Naive thymus-derived CD4-positive, alpha-beta T cell (primary cell): Measurements from ENCODE around the gene NEURL4. TPM values are rescaled to one million over a fixed set of nuclear protein-coding genes. Genes with fewer than 3 reads are reported as not detected.

Source experiments
- ATAC-seq: fragments of 150-1000 bp; cut with Tn5 transposase; 2 replicates; pipeline ENCODE4 v1.10.0; 2021; ENCODE audit warnings: mild to moderate bottlenecking, moderate library complexity
- CTCF ChIA-PET: fragments of 350-600 bp; sonication (Branson Sonifier 250); formaldehyde crosslinking; loops from one replicate; lab custom pipeline; 2021; ENCODE audit warnings: antibody characterized with exemption; lab: Charles Lee
- POLR2A ChIA-PET: fragments of 350-600 bp; sonication (Branson Sonifier 250); formaldehyde crosslinking; loops from one replicate; lab custom pipeline; 2021; ENCODE audit warnings: antibody characterized with exemption, inconsistent platforms; lab: Charles Lee
- DNase-seq, 9 donors: peaks; one replicate each; pipeline versions ENCODE4 v3.0.0 to v3.0.0-alpha.2; 2020 to 2022; ENCODE audit warnings: mixed read lengths in 1 of 9
- H3K27ac ChIP-seq: one replicate; pipeline ENCODE4 v1.7.0; 2013; ENCODE audit warnings: mild to moderate bottlenecking, low read depth, low read length, moderate library complexity
- H3K27me3 ChIP-seq, 2 donors: one replicate each; pipeline ENCODE4 v1.7.0; 2013; ENCODE audit warnings: low read length in 2 of 2, mild to moderate bottlenecking in 2 of 2, moderate library complexity in 2 of 2; ENCODE audit not compliant: control insufficient read depth in 2 of 2, insufficient read depth in 2 of 2
- H3K36me3 ChIP-seq, 3 experiments: 1 replicate in 2 of 3; 2 replicates in 1 of 3; pipeline ENCODE4 v1.7.0; 2013; ENCODE audit warnings: low read length in 3 of 3, mild to moderate bottlenecking in 3 of 3, moderate library complexity in 1 of 3; ENCODE audit not compliant: insufficient read depth in 3 of 3, control insufficient read depth in 2 of 3
- H3K4me1 ChIP-seq, 2 donors: one replicate each; pipeline ENCODE4 v1.7.0; 2013; ENCODE audit warnings: low read length in 2 of 2, mild to moderate bottlenecking in 2 of 2, moderate library complexity in 1 of 2; ENCODE audit not compliant: control insufficient read depth in 2 of 2, insufficient read depth in 2 of 2
- H3K4me3 ChIP-seq: 2 replicates; pipeline ENCODE4 v1.7.0; 2013; ENCODE audit warnings: mild to moderate bottlenecking, low read length
- H3K9me3 ChIP-seq, 3 experiments: 1 replicate in 2 of 3; 2 replicates in 1 of 3; pipeline ENCODE4 v1.7.0; 2013; ENCODE audit warnings: low read length in 3 of 3; ENCODE audit not compliant: control insufficient read depth in 2 of 3
- H3K27ac Mint-ChIP-seq, 9 donors: one replicate each; pipeline ENCODE4 v1.8.0; 2020 to 2022; ENCODE audit warnings: mixed read lengths in 9 of 9, mild to moderate bottlenecking in 8 of 9, moderate library complexity in 5 of 9, inconsistent platforms in 2 of 9
- H3K27me3 Mint-ChIP-seq, 5 donors: one replicate each; pipeline ENCODE4 v1.8.0; 2021 to 2022; ENCODE audit warnings: mixed read lengths in 5 of 5, mild to moderate bottlenecking in 1 of 5
- H3K36me3 Mint-ChIP-seq, 5 donors: one replicate each; pipeline ENCODE4 v1.8.0; 2020 to 2022; ENCODE audit warnings: mixed read lengths in 5 of 5, mild to moderate bottlenecking in 3 of 5, inconsistent platforms in 1 of 5
- H3K4me1 Mint-ChIP-seq, 7 donors: one replicate each; pipeline ENCODE4 v1.8.0; 2020 to 2022; ENCODE audit warnings: mixed read lengths in 7 of 7, mild to moderate bottlenecking in 3 of 7, inconsistent platforms in 1 of 7
- H3K4me3 Mint-ChIP-seq, 10 donors: one replicate each; pipeline ENCODE4 v1.8.0; 2020 to 2022; ENCODE audit warnings: mild to moderate bottlenecking in 10 of 10, mixed read lengths in 10 of 10, moderate library complexity in 6 of 10, inconsistent platforms in 2 of 10
- H3K9me3 Mint-ChIP-seq, 11 donors: one replicate each; pipeline ENCODE4 v1.8.0; 2020 to 2022; ENCODE audit warnings: mixed read lengths in 11 of 11, mild to moderate bottlenecking in 4 of 11, inconsistent platforms in 1 of 11, moderate library complexity in 1 of 11
- intact Hi-C, 2 donors: fragments of 100-400 bp; cut with micrococcal nuclease; formaldehyde crosslinking; loops; one replicate each; pipeline ENCODE4 v1.15.1; 2023
- polyA plus RNA-seq, 2 donors: library from polyadenylated mRNA; unstranded; fragments of 300-500 nt; fragmentation: Illumina TruSeq; gene quantifications; one replicate each; pipeline ENCODE4 v1.2.3, GENCODE V29; 2021
- total RNA-seq, 6 experiments: library from RNA in 5 of 6; stranded (reverse) in 5 of 6; gene quantifications; 1 replicate in 5 of 6; 2 replicates in 1 of 6; pipeline ENCODE4 v1.2.3 and lab custom pipeline; 2021 to 2026

Gene NEURL4
- total and polyA plus RNA-seq, 7 experiments from 2014 or later = 1.1 to 92.6 (median 50.0) TPM

- Histone ChIP-seq H3K27me3 (no peaks in the 10 kb centered on the region), H3K4me3 (no peak overlapping the region), H3K4me1 (peaks cover 0 to 9% of the 10 kb centered on the region in 2 donors), H3K27ac (no peak overlapping the region), H3K9me3 (no peaks in the 10 kb centered on the region), H3K36me3 (no peaks in the 10 kb centered on the region)
- H3K27me3 Mint-ChIP-seq = peaks cover 0 to 46% (median 15%) of the 10 kb centered on the region in 5 donors
- H3K36me3 Mint-ChIP-seq = no peaks in the 10 kb centered on the region
- H3K27ac Mint-ChIP-seq = no peak overlapping the region
- ATAC-seq (no peak), DNase-seq (no peak)
- ChIA-PET CTCF (interaction anchor here (1.0 kb wide), 1 partner anchor 224 kb away, joined by 3 read pairs; no protein-coding TSS in a partner anchor), POLR2A (interaction anchor here (0.7 to 1.0 kb wide), 2 partner anchors 41 to 884 kb away, joined by 3 to 4 read pairs; no protein-coding TSS in a partner anchor)
- no peaks in the 10 kb centered on the region for H3K9me3 Mint-ChIP-seq
- peak overlapping the region in 1 of 10 donors; percentile 45 for H3K4me3 Mint-ChIP-seq
- intact Hi-C loops = no loop called here
- H3K4me1 Mint-ChIP-seq = peaks cover 0 to 11% (median 5%) of the 10 kb centered on the region in 7 donors
Measured at GRCh38 chr17:7289256-7290032, 39.7 kb downstream of the NEURL4 start.

DNA sequence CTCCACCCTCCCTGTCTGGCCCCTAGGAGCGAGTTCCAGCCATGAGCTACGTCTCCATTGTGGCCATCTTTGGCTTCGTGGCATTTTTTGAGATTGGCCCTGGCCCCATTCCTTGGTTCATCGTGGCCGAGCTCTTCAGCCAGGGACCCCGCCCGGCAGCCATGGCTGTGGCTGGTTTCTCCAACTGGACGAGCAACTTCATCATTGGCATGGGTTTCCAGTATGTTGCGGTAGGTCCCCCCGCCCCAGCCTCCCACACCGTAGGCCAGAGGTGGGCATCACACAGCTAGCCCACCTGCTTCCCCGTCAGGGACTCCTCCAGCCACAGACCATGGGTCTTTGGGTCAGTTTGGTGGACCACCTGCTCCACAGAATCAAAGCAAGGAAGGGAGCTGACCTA lies 43.5 kb downstream of the NEURL4 start:
- H3K27ac ChIP-seq = no peak overlapping the region
- no peaks in the 10 kb centered on the region for H3K27me3 ChIP-seq
- Mint-ChIP-seq H3K27ac (no peak overlapping the region), H3K36me3 (no peaks in the 10 kb centered on the region), H3K9me3 (no peaks in the 10 kb centered on the region), H3K4me1 (peaks cover 8 to 24% (median 13%) of the 10 kb centered on the region in 7 donors), H3K27me3 (peaks cover 13 to 52% (median 22%) of the 10 kb centered on the region in 5 donors), H3K4me3 (no peak overlapping the region)
- ATAC-seq (no peak), DNase-seq (no peak)
- intact Hi-C loops = no loop called here
- H3K9me3 ChIP-seq = no peaks in the 10 kb centered on the region
- ChIA-PET CTCF (interaction anchor here (0.9 to 2.2 kb wide), 2 partner anchors 11 to 66 kb away, joined by 3 to 10 read pairs; no protein-coding TSS in a partner anchor), POLR2A (interaction anchor here (0.5 to 1.2 kb wide), 4 partner anchors 10 to 1162 kb away, joined by 3 read pairs; no protein-coding TSS in a partner anchor)
- H3K4me1 ChIP-seq = peaks cover 10 to 23% of the 10 kb centered on the region in 2 donors
- no peak overlapping the region for H3K4me3 ChIP-seq
- H3K36me3 ChIP-seq = no peaks in the 10 kb centered on the region

- Mint-ChIP-seq H3K36me3 (no peaks in the 10 kb centered on the region), H3K4me1 (peaks cover 14 to 31% (median 20%) of the 10 kb centered on the region in 7 donors), H3K27me3 (peaks cover 13 to 56% (median 22%) of the 10 kb centered on the region in 5 donors), H3K9me3 (peaks cover 0 to 1% (median 0%) of the 10 kb centered on the region in 11 donors), H3K27ac (no peak overlapping the region), H3K4me3 (no peak overlapping the region)
- H3K36me3 ChIP-seq = no peaks in the 10 kb centered on the region
- H3K4me3 ChIP-seq = no peak overlapping the region
- H3K9me3 ChIP-seq = no peaks in the 10 kb centered on the region
- no peak overlapping the region for H3K27ac ChIP-seq
- ChIA-PET POLR2A (no interaction called here), CTCF (interaction anchor here (2.2 kb wide), 1 partner anchor 12 kb away, joined by 10 read pairs; no protein-coding TSS in a partner anchor)
- intact Hi-C loops = loop anchor here in 1 of 2 donors (5.0 kb wide), 1 partner anchor 67 kb away; the partner anchor contains the start of gene KCTD11
- no peaks in the 10 kb centered on the region for H3K27me3 ChIP-seq
- peaks cover 11 to 23% of the 10 kb centered on the region in 2 donors for H3K4me1 ChIP-seq
- ATAC-seq (no peak), DNase-seq (no peak)
Measured at GRCh38 chr17:7284911-7285310, 44.2 kb downstream of the NEURL4 start.

DNA sequence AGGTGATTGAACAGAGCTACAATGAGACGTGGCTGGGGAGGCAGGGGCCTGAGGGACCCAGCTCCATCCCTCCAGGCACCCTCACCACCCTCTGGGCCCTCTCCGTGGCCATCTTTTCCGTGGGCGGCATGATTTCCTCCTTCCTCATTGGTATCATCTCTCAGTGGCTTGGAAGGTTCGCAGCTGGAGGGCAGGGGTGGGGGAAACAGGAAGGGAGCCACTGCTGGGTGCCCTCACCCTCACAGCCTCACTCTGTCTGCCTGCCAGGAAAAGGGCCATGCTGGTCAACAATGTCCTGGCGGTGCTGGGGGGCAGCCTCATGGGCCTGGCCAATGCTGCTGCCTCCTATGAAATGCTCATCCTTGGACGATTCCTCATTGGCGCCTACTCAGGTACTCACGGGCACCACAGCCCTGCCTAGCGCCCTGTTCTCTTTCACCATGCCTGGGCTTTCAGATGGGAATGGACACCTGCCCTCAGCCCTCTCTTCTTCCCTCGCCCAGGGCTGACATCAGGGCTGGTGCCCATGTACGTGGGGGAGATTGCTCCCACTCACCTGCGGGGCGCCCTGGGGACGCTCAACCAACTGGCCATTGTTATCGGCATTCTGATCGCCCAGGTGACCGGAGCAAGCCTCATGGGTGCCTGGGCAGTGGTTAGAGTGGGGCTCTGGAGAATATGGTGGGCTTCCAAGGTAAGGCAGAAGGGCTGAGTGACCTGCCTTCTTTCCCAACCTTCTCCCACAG lies 45.5 kb downstream of the NEURL4 start:
- ChIA-PET POLR2A (interaction anchor here (1.2 to 2.3 kb wide), 3 partner anchors 8 to 57 kb away, joined by 3 to 12 read pairs (median 4); no protein-coding TSS in a partner anchor), CTCF (interaction anchor here (0.7 to 1.7 kb wide), 3 partner anchors 13 to 39 kb away, joined by 3 to 6 read pairs (median 3); no protein-coding TSS in a partner anchor)
- no peak overlapping the region for H3K4me3 ChIP-seq
- peak overlapping the region in 1 of 9 donors; percentile 55 for H3K27ac Mint-ChIP-seq
- DNase-seq (no peak), ATAC-seq (no peak)
- peaks cover 0 to 1% (median 0%) of the 10 kb centered on the region in 11 donors for H3K9me3 Mint-ChIP-seq
- peaks cover 11 to 23% of the 10 kb centered on the region in 2 donors for H3K4me1 ChIP-seq
- H3K36me3 Mint-ChIP-seq = no peaks in the 10 kb centered on the region
- no peaks in the 10 kb centered on the region for H3K36me3 ChIP-seq
- no peak overlapping the region for H3K27ac ChIP-seq
- peaks cover 14 to 31% (median 21%) of the 10 kb centered on the region in 7 donors for H3K4me1 Mint-ChIP-seq
- peak overlapping the region in 2 of 10 donors; percentile 8 to 19 for H3K4me3 Mint-ChIP-seq
- peaks cover 13 to 56% (median 22%) of the 10 kb centered on the region in 5 donors for H3K27me3 Mint-ChIP-seq
- H3K27me3 ChIP-seq = no peaks in the 10 kb centered on the region
- intact Hi-C loops = loop anchor here in 1 of 2 donors (5.0 kb wide), 1 partner anchor 69 kb away; the partner anchor contains the start of gene KCTD11
- no peaks in the 10 kb centered on the region for H3K9me3 ChIP-seq

DNA sequence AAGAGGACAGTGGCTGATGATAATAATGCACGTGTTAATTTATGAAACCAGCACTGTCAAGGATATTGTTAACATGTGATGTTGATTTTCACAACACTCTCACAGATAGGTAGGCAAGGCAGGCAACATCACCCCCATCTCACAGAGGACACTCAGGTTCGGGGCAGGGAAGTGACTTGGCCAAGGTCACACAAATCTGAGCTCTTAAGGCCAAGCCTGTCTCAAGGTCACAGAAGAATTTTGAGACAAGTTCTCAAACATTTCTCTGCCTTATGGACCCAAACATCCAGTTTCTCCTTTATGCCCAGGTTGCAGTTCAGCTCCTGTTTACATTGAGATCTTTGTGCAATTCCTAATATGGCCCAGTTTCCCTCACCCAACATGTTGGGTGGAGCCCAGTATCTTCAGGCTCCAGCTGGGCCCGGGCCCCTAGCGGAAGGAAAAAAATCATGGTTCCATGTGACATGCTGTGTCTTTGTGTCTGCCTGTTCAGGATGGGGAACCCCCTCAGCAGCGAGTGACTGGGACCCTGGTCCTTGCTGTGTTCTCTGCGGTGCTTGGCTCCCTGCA lies 46.3 kb downstream of the NEURL4 start:
- ATAC-seq (no peak), DNase-seq (no peak)
- Histone ChIP-seq H3K9me3 (no peaks in the 10 kb centered on the region), H3K36me3 (no peaks in the 10 kb centered on the region), H3K27me3 (no peaks in the 10 kb centered on the region), H3K4me3 (no peak overlapping the region), H3K27ac (no peak overlapping the region), H3K4me1 (peaks cover 11 to 23% of the 10 kb centered on the region in 2 donors)
- peaks cover 14 to 31% (median 21%) of the 10 kb centered on the region in 7 donors for H3K4me1 Mint-ChIP-seq
- H3K36me3 Mint-ChIP-seq = no peaks in the 10 kb centered on the region
- peaks cover 6 to 50% (median 21%) of the 10 kb centered on the region in 5 donors for H3K27me3 Mint-ChIP-seq
- ChIA-PET CTCF (interaction anchor here (0.6 to 4.6 kb wide), 5 partner anchors 14 to 279 kb away, joined by 3 to 18 read pairs (median 3); partner anchors contain the start of genes ACAP1 and SENP3), POLR2A (interaction anchor here (0.7 to 2.3 kb wide), 5 partner anchors 9 to 62 kb away, joined by 3 to 13 read pairs (median 4); no protein-coding TSS in a partner anchor)
- H3K9me3 Mint-ChIP-seq = peaks cover 0 to 1% (median 0%) of the 10 kb centered on the region in 11 donors
- peak overlapping the region in 8 of 10 donors; percentile 10 to 85 (median 52) for H3K4me3 Mint-ChIP-seq
- H3K27ac Mint-ChIP-seq = peak overlapping the region in 1 of 9 donors; percentile 62
- intact Hi-C loops = loop anchor here in 1 of 2 donors (5.0 kb wide), 1 partner anchor 69 kb away; the partner anchor contains the start of gene KCTD11
